Measurements from ENCODE around the gene TOM1L1. TPM values are rescaled to one million over a fixed set of nuclear protein-coding genes. Genes with fewer than 3 reads are reported as not detected.

The TOM1L1 gene
- total RNA-seq, 1 experiment from 2014 or later, result 48.1 TPM

- Histone ChIP-seq H3K9me2 (replicated peaks; ENCODE audit: low read length) (no peaks in the 10 kb centered on the region), H3K36me3 (ENCODE audit: low read depth, low read length) (peaks cover 48% of the 10 kb centered on the region), H3K4me3 (ENCODE audit: low read length) (no peak overlapping the region), H3K27ac (ENCODE audit: low read length) (no peak overlapping the region), H3K4me1 (ENCODE audit: insufficient read depth, low read length) (peaks cover 13% of the 10 kb centered on the region), H4K20me1 (ENCODE audit: low read length) (no peaks in the 10 kb centered on the region), H3K9ac (ENCODE audit: low read length) (no peak overlapping the region), H2AFZ (ENCODE audit: low read length) (no peak overlapping the region), H3K9me3 (ENCODE audit: low read length) (no peaks in the 10 kb centered on the region), H3K4me2 (ENCODE audit: low read length) (no peak overlapping the region), H3K79me2 (ENCODE audit: low read length) (no peaks in the 10 kb centered on the region), H3F3A (ENCODE audit: low read length, unreplicated experiment) (no peaks in the 10 kb centered on the region), H3K27me3 (ENCODE audit: low read length) (no peaks in the 10 kb centered on the region)
- intact Hi-C loops (cut with micrococcal nuclease), result no loop called here
- no peak for DNase-seq
- TF ChIP-seq EZH2phosphoT487 (IDR thresholded peaks at IDR 0.05; ENCODE audit: borderline replicate concordance, low read length) (no peak), EZH2 (IDR thresholded peaks at IDR 0.05; ENCODE audit: low read length, unreplicated experiment) (no peak), CTCF (conservative IDR thresholded peaks at IDR 0.05; ENCODE audit: low read depth, low read length) (no peak)
- ATAC-seq, result no peak
- ChIA-PET CTCF (no interaction called here), POLR2A (ENCODE audit: unreplicated experiment) (no interaction called here)
- BruUV-seq (replicated peaks), result no TSS peak
Observed at GRCh38 chr17:54937426-54937825, 36.8 kb downstream of the TOM1L1 start.

GRCh38 chr17:54941285-54941684 is 40.6 kb downstream of the TOM1L1 start:
- ChIA-PET CTCF (no interaction called here), POLR2A (ENCODE audit: unreplicated experiment) (no interaction called here)
- Histone ChIP-seq H4K20me1 (ENCODE audit: low read length) (no peaks in the 10 kb centered on the region), H3K4me1 (ENCODE audit: insufficient read depth, low read length) (no peaks in the 10 kb centered on the region), H3K79me2 (ENCODE audit: low read length) (no peaks in the 10 kb centered on the region), H3K9me2 (replicated peaks; ENCODE audit: low read length) (no peaks in the 10 kb centered on the region), H2AFZ (ENCODE audit: low read length) (no peak overlapping the region), H3K4me3 (ENCODE audit: low read length) (no peak overlapping the region), H3K27me3 (ENCODE audit: low read length) (no peaks in the 10 kb centered on the region), H3K36me3 (ENCODE audit: low read depth, low read length) (peaks cover 38% of the 10 kb centered on the region), H3K9ac (ENCODE audit: low read length) (no peak overlapping the region), H3F3A (ENCODE audit: low read length, unreplicated experiment) (no peaks in the 10 kb centered on the region), H3K27ac (ENCODE audit: low read length) (no peak overlapping the region), H3K9me3 (ENCODE audit: low read length) (no peaks in the 10 kb centered on the region), H3K4me2 (ENCODE audit: low read length) (no peak overlapping the region)
- intact Hi-C loops (cut with micrococcal nuclease), result no loop called here
- ATAC-seq, result no peak
- TF ChIP-seq CTCF (conservative IDR thresholded peaks at IDR 0.05; ENCODE audit: low read depth, low read length), result no peak
- no TSS peak for BruUV-seq (replicated peaks)
- DNase-seq, result no peak

- Histone ChIP-seq H3K27me3 (ENCODE audit: low read length) (no peaks in the 10 kb centered on the region), H3K27ac (ENCODE audit: low read length) (no peak overlapping the region), H3K4me1 (ENCODE audit: insufficient read depth, low read length) (peaks cover 23% of the 10 kb centered on the region), H2AFZ (ENCODE audit: low read length) (no peak overlapping the region), H3K79me2 (ENCODE audit: low read length) (no peaks in the 10 kb centered on the region), H3K9ac (ENCODE audit: low read length) (no peak overlapping the region), H3K9me2 (replicated peaks; ENCODE audit: low read length) (no peaks in the 10 kb centered on the region), H3F3A (ENCODE audit: low read length, unreplicated experiment) (no peaks in the 10 kb centered on the region), H3K9me3 (ENCODE audit: low read length) (no peaks in the 10 kb centered on the region), H3K36me3 (ENCODE audit: low read depth, low read length) (peaks cover 21% of the 10 kb centered on the region), H3K4me2 (ENCODE audit: low read length) (no peak overlapping the region), H3K4me3 (ENCODE audit: low read length) (no peak overlapping the region), H4K20me1 (ENCODE audit: low read length) (no peaks in the 10 kb centered on the region)
- TF ChIP-seq CTCF (conservative IDR thresholded peaks at IDR 0.05; ENCODE audit: low read depth, low read length), result no peak
- POLR2A ChIA-PET (ENCODE audit: unreplicated experiment), result interaction anchor here (0.7 kb wide), 1 partner anchor 11 kb away, joined by 6 read pairs; no protein-coding TSS in a partner anchor
- DNase-seq (no peak), ATAC-seq (no peak)
- no TSS peak for BruUV-seq (replicated peaks)
- CTCF ChIA-PET, result no interaction called here
- intact Hi-C loops (cut with micrococcal nuclease), result no loop called here
Observed at GRCh38 chr17:54944796-54945195, 44.1 kb downstream of the TOM1L1 start.

Data from PC-3 (cell line).